A549 (cell line): ENCODE results near the gene SIK3.
"Not testable (repeated sequence)": the region's sequence is repeated elsewhere in the genome, so short reads cannot be mapped to it uniquely, and the experiment has no call there.

Source experiments
- CBX8 ChIP-seq: fragments of 200-600 bp; sonication (generic); IDR thresholded peaks from 2 replicates; pipeline ENCODE4 v1.6.1; 2016
- EP300 ChIP-seq, 2 experiments: fragments of >200 bp; sonication (Bioruptor Twin); formaldehyde crosslinking; IDR thresholded peaks; 2 replicates in 1 of 2; 3 replicates in 1 of 2; pipeline ENCODE4 v1.6.1; 2016 to 2017
- POLR2A ChIP-seq: IDR thresholded peaks from 2 replicates; pipeline ENCODE4 v1.6.1; 2012; ENCODE audit warnings: mild to moderate bottlenecking, low read length
- RNF2 ChIP-seq: fragments of 200-600 bp; sonication (generic); IDR thresholded peaks from 2 replicates; pipeline ENCODE4 v1.6.1; 2016; ENCODE audit warnings: low read depth, mild to moderate bottlenecking, antibody characterized with exemption, moderate library complexity, borderline replicate concordance
- TF ChIP-seq, protein P1 (sequence below): fragments of >200 bp; sonication (Bioruptor Twin); formaldehyde crosslinking; IDR thresholded peaks from 3 replicates; pipeline ENCODE4 v1.5.1; 2016

DNA sequence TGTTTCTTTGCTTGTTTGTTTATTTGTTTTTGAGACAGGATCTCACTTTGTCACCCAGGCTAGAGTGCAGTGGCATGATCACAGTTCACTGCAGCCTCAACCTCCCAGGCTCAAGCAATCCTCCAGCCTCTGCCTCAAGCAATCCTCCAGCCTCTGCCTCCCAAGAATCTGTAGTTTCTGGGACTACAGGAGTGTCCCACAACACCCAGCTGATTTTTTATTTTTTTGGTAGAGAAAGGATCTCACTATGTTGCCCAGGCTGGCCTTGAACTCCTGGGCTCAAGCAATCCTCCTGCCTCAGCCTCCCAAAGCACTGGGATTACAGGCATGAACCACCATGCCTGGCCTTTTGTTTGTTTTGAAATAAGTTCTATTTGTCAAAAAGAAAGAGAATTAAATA, 296.6 kb downstream of the SIK3 start:
- not testable (repeated sequence) for TF ChIP-seq RNF2; CBX8; EP300 (IDR thresholded peaks at IDR 0.05); POLR2A
- TF ChIP-seq, protein P1, sequence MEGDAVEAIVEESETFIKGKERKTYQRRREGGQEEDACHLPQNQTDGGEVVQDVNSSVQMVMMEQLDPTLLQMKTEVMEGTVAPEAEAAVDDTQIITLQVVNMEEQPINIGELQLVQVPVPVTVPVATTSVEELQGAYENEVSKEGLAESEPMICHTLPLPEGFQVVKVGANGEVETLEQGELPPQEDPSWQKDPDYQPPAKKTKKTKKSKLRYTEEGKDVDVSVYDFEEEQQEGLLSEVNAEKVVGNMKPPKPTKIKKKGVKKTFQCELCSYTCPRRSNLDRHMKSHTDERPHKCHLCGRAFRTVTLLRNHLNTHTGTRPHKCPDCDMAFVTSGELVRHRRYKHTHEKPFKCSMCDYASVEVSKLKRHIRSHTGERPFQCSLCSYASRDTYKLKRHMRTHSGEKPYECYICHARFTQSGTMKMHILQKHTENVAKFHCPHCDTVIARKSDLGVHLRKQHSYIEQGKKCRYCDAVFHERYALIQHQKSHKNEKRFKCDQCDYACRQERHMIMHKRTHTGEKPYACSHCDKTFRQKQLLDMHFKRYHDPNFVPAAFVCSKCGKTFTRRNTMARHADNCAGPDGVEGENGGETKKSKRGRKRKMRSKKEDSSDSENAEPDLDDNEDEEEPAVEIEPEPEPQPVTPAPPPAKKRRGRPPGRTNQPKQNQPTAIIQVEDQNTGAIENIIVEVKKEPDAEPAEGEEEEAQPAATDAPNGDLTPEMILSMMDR = not testable (repeated sequence)
